Keratinocyte (primary cell): ENCODE measurements around the gene ALS2.

Source experiments
- CTCF ChIP-seq, 3 experiments: IDR thresholded peaks in 1 of 3; conservative IDR thresholded peaks in 1 of 3; optimal IDR thresholded peaks in 1 of 3; 2 replicates in 2 of 3; 3 replicates in 1 of 3; pipeline versions ENCODE3 to v1.5.1; 2011; ENCODE audit warnings: low read length in 3 of 3, mild to moderate bottlenecking in 3 of 3, moderate library complexity in 2 of 3, control low read depth in 1 of 3, inconsistent platforms in 1 of 3; ENCODE audit not compliant: insufficient read depth in 2 of 3; ENCODE audit errors: extremely low read depth in 1 of 3
- EZH2 ChIP-seq: IDR thresholded peaks from one replicate; pipeline ENCODE4 v1.6.1; 2012; ENCODE audit warnings: inconsistent platforms, mild to moderate bottlenecking, low read length, moderate library complexity

GRCh38 chr2:201668402-201668910, 112.3 kb downstream of the ALS2 start:
- no peak for TF ChIP-seq CTCF (optimal IDR thresholded peaks at IDR 0.05 in 1 of 3, IDR thresholded peaks at IDR 0.05 in 1 of 3, conservative IDR thresholded peaks at IDR 0.05 in 1 of 3; ENCODE audit: extremely low read depth in 1 of 3, insufficient read depth in 2 of 3, low read length in 3 of 3)
- TF ChIP-seq EZH2, result no peak
